BE2C (cell line): ENCODE results near the gene GLIPR1.
"Not testable (repeated sequence)": the region's sequence is repeated elsewhere in the genome, so short reads cannot be mapped to it uniquely, and the experiment has no call there.

Source experiments
- DNase-seq: peaks from one replicate; pipeline ENCODE4 v3.0.0-alpha.2; 2020
- H3K27me3 ChIP-seq: fragments of 250-450 bp; sonication (Bioruptor Pico); 2 replicates; pipeline ENCODE4 v1.5.1; 2020; ENCODE audit warnings: mild to moderate bottlenecking
- H3K36me3 ChIP-seq: fragments of 250-450 bp; sonication (Bioruptor Pico); 2 replicates; pipeline ENCODE4 v1.5.1; 2020; ENCODE audit warnings: mild to moderate bottlenecking
- H3K4me1 ChIP-seq: fragments of 250-450 bp; sonication (Bioruptor Pico); 2 replicates; pipeline ENCODE4 v1.5.1; 2020
- H3K4me3 ChIP-seq: 2 replicates; pipeline ENCODE4 v1.5.1; 2011; ENCODE audit warnings: low read depth, low read length
- H3K9me3 ChIP-seq: fragments of 250-450 bp; sonication (Bioruptor Pico); 2 replicates; pipeline ENCODE4 v1.5.1; 2020
- CTCF ChIP-seq: IDR thresholded peaks from 2 replicates; pipeline ENCODE4 v1.5.1; 2012; ENCODE audit warnings: mild to moderate bottlenecking, low read depth, low read length

GLIPR1 gene

DNA sequence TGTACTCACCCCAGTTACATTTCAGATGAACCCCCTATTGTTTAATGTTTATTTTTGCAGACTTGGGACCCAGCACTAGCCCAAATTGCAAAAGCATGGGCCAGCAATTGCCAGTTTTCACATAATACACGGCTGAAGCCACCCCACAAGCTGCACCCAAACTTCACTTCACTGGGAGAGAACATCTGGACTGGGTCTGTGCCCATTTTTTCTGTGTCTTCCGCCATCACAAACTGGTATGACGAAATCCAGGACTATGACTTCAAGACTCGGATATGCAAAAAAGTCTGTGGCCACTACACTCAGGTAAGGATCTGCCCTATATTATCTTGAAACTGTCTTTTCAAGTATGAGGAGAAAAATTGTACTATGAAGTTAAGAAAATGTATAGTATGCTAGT lies 1.2 kb downstream of the GLIPR1 start:
- Histone ChIP-seq H3K4me1 (no peaks in the 10 kb centered on the region), H3K4me3 (no peak overlapping the region), H3K27me3 (peaks cover 45% of the 10 kb centered on the region), H3K9me3 (no peaks in the 10 kb centered on the region), H3K36me3 (no peaks in the 10 kb centered on the region)
- DNase-seq: no peak
- no peak for TF ChIP-seq CTCF

DNA sequence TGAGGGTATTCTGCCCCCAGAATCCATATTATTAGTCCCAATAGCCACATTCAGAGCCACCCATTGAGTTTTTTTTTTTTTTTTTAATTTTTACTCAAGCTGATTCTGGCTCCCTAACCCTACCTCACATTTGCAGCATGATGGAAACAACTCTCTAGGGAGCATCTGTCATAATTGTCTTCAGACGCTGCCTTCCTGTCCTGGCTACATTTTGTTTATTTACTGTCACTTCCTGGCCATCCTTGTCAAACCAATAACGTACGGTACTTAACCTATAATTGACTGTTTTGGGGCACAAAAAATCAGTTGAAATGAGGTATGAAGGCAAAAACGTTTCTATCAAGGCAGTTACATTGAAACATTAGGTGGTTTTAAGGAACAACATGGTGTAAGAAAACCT lies 2.1 kb downstream of the GLIPR1 start:
- no peak for TF ChIP-seq CTCF
- no peak for DNase-seq
- Histone ChIP-seq H3K9me3 (no peaks in the 10 kb centered on the region), H3K4me1 (no peaks in the 10 kb centered on the region), H3K36me3 (no peaks in the 10 kb centered on the region), H3K4me3 (no peak overlapping the region), H3K27me3 (peaks cover 45% of the 10 kb centered on the region)

DNA sequence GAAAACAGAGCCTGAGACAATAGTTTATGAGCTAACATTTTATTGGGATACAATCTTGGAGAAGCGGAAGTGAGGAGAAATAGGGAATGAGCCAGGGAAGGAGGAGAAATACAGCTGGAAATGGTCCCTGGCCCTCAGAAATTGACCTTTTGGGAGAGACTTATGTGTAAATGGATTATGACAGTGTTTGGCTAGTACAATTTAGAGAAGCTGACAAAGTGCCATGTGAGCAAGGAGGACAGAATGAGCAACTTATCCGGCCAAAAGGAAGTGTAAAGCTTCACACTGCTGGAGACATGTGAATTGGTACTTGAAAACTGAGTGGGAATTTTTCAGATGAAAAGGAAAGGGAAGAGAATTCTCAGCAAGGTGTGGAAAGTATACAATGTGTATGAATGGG lies 2.9 kb downstream of the GLIPR1 start:
- Histone ChIP-seq H3K4me1 (no peaks in the 10 kb centered on the region), H3K9me3 (no peaks in the 10 kb centered on the region), H3K36me3 (no peaks in the 10 kb centered on the region), H3K27me3 (peaks cover 39% of the 10 kb centered on the region), H3K4me3 (no peak overlapping the region)
- TF ChIP-seq CTCF: no peak
- no peak for DNase-seq

DNA sequence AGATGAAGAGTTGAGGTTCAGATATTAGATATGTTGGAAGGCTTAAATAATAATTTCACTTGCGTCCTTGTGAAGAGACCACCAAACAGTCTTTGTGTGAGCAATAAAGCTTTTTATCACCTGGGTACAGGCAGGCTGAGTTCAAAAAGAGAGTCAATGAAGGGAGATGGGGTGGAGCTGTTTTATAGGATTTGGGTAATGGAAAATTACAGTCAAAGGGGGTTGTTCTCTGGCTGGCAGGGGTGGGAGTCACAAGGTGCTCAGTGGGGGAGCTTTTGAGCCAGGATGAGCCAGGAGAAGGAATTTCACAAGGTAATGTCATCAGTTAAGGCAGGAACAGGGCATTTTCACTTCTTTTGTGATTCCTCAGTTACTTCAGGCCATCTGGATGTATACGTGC lies 3.9 kb downstream of the GLIPR1 start:
- H3K4me1 ChIP-seq, H3K4me3 ChIP-seq, H3K36me3 ChIP-seq, DNase-seq, H3K9me3 ChIP-seq: not testable (repeated sequence)
- peaks cover 31% of the 10 kb centered on the region for H3K27me3 ChIP-seq

DNA sequence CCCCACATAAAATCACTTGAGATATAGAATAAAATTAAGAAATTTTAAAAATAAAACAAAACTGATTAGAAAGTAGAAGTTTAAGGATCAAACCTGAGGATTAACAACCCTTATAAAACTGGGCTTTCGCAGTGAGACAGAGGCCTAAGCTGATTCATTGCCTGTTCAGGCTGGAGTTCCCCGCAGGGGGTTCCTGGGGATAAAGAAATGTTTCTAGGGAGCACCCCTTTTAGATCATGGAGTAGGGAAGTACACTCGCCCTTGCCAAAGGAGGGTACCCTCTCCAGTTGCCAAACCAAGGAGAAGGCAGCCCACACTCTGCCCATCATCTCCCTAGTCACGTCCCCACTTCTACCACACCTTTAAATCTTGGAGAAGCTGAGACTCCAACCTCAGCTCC lies 6.8 kb downstream of the GLIPR1 start:
- H3K4me3 ChIP-seq: no peak overlapping the region
- peaks cover 7% of the 10 kb centered on the region; the same call in 1 of the 2 replicates for H3K27me3 ChIP-seq
- H3K4me1 ChIP-seq: no peaks in the 10 kb centered on the region; the same call in 1 of the 2 replicates
- no peaks in the 10 kb centered on the region for H3K36me3 ChIP-seq
- no peak for DNase-seq
- no peak for TF ChIP-seq CTCF
- H3K9me3 ChIP-seq: no peaks in the 10 kb centered on the region

DNA sequence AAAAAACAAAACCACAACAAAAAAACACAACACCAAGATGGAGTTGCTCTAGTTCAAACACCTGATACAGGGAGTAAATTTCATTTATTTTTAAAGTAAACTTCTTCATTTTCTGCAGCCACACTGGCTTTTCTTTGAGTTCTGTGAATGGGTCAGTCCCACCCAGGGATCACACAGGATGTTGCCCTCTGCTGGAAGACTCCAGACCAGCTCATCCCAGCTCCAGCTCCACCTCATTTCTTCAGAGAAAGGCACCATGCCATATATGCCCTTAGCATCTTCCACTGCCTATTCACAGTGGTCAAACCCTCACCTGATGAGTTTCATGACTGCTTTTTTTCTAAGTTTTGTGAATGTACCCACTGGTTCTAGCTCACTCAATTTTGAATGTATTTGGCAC lies 8.0 kb downstream of the GLIPR1 start:
- Histone ChIP-seq H3K36me3 (no peaks in the 10 kb centered on the region), H3K9me3 (no peaks in the 10 kb centered on the region), H3K4me1 (no peaks in the 10 kb centered on the region; the same call in 1 of the 2 replicates), H3K4me3 (no peak overlapping the region), H3K27me3 (no peaks in the 10 kb centered on the region)
- peak; percentile 38 for DNase-seq
- TF ChIP-seq CTCF: peak; percentile 68

- Histone ChIP-seq H3K27me3 (no peaks in the 10 kb centered on the region), H3K9me3 (no peaks in the 10 kb centered on the region), H3K36me3 (no peaks in the 10 kb centered on the region), H3K4me1 (no peaks in the 10 kb centered on the region; the same call in 1 of the 2 replicates), H3K4me3 (no peak overlapping the region)
- DNase-seq: no peak
- TF ChIP-seq CTCF: no peak
These were observed 8.6 kb downstream of the GLIPR1 start for GRCh38 chr12:75489187-75489586.
